Hematopoietic multipotent progenitor cell treated with erythropoietin and hydrocortisone succinate and interleukin-3 and kit ligand, for 6 days (in vitro differentiated cells): Measurements from ENCODE around the gene UQCRC2.
"Not testable (repeated sequence)": the region's sequence is repeated elsewhere in the genome, so short reads cannot be mapped to it uniquely, and the experiment has no call there.

Experiments
- DNase-seq: peaks from one replicate; pipeline ENCODE4 v3.0.0-alpha.2; 2015

UQCRC2 gene

DNA sequence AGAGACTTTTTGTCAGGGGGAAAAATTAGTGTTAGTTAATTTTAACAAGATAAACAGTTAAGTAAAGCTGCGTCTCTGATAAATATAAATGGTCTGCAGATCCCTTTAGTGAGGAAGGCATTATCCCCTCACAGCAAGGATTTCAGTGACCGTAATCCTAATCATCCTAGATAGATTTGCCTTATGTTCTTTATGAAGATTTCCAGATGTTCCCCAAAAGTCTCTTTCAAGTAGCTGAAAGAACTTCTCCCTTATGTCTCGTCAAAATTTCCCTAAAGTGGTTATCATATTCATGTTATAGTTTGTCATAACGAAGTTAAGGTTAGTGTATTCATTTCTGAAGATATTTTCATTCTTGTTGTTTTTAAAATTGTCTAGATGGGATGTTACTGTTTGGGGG, 60.3 kb downstream of the UQCRC2 start:
- DNase-seq, result no peak

DNA sequence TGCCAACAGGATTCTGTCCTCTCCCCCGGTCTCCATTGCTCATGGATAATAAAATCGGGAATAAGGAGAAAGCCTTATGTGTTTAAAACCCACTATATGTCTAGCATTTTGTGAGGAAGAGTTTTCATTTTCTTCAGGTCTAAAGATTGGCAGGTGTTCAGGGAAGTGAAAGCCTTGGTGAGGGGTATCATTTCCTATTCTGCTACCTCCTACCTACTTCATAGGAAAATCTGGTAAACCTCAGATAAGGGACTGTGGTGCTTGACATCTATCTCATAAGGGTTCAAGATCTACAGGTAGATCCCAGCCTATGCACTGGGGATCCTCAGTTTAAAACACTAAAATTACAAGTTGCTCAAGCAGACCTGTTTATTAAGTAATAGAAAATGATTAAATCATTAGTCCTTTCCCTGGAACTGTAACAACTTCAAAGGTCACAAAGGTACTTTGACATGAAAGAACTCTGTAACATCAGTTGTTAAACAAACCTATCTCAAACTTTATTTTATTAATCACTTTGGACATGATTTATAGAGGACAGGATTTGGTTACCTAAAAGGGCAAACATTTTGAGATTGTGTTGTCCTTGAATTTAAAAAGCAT, 61.2 kb downstream of the UQCRC2 start:
- no peak for DNase-seq

DNA sequence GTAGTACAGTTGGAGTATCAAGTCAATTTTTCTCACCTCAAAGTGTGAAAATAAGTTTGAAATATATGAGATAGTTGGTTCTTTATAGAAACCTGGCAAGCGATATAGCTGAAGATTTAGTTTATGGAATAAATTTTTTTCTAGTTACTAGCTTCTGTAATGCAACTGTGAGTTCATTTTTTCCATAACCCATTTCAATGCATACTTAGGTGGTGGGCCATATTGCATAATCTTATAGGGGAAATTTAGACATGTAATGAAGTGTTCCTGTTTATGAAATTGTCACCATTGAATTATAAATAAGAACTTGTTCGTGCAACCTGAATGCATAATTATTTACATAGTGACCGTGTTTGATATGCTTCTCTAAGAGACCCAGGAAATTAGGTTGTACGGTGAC, 63.8 kb downstream of the UQCRC2 start:
- DNase-seq, result no peak

DNA sequence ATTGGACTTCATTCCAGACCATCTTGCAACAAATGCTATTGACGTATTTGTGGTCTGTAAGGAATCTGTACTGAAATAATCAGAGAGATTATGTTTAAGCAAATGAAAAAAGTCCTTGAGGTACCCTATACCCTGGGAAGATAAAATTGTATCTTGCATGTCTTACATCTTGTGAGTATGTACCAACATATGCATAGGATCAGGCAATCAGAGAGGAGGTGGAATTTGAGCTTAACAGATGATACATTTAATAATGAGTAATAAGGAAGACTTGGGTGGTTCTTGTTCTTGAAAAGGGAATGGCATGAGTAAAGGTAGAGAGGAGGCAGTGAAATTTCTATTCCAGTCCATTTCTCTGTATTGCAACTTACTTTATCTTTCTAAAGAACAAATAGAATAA, 65.4 kb downstream of the UQCRC2 start:
- DNase-seq, result no peak

DNA sequence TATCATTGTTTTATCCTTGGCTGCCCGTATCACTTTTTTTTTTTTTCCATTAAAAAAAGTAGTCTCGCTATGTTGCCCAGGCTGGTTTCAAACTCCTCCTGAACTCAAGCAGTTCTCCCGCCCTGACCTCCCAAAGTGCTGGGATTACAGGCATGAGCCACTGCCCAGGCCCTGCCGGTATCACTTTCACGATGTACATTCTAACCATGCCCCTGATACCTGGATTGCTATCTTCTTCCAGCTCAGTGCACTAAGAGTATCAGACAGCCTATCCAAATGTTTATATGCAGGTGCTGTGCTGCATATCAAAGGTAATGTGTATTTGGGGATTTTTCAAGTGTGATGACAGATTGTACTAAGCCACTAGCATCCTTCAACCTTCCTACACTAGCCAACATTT, 69.0 kb downstream of the UQCRC2 start:
- no peak for DNase-seq

DNA sequence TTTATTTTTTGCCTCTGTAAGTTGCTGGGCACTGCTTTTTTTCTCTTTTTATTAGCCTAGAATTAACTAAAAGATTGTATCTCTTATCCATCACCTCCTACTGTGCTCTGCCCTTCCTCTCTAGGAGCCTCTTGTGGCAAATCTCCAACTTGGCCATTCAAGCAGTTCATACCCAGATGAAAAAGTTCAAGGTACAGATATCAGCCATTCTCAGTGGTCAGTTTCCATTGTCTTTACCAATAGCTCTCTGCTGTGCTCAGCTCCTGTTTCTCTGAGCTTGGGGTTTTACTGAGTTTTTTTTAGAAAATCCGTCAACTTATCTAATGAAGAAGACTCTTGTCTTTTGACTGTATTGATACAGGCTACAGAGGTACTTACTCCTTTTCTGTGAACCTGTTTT, 70.3 kb downstream of the UQCRC2 start:
- peak; percentile 47 for DNase-seq

DNA sequence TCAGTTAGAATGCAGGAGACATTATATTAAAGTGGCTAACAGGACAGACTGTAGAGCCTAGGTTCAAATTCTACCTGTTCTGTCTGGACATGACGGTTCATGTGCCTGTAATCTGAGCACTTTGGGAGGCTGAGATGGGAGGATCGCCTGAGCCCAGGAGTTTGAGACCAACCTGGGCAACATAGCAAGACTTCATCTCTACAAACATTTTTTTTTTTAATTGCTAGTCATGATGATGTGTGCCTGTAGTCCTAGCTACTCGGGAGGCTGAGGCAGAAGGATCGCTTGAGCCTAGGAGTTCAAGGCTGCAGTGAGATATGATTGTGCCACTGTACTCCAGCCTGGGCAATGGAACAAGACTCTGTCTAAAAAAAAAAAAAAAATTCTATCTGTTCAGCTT, 71.6 kb downstream of the UQCRC2 start:
- DNase-seq, result not testable (repeated sequence)

DNA sequence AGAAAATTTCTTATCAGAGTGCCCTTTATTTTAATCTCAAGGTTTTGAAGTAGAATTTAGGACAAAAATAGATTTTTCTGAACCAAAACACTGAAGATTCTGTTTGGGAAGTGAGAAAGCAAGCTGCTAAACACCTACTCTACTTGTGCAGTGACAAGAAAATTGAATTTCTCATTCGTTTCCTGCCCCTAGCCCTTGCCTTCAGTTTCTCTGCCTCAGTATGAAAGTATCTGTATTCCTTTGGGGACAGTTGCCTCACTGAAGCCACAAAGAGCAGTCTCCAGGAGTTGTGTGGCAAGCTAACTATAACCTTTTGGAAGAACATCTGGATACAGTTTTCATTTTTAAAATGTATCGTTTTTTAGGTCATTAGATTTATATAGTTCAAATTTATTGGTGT, 74.5 kb downstream of the UQCRC2 start:
- DNase-seq, result no peak

DNA sequence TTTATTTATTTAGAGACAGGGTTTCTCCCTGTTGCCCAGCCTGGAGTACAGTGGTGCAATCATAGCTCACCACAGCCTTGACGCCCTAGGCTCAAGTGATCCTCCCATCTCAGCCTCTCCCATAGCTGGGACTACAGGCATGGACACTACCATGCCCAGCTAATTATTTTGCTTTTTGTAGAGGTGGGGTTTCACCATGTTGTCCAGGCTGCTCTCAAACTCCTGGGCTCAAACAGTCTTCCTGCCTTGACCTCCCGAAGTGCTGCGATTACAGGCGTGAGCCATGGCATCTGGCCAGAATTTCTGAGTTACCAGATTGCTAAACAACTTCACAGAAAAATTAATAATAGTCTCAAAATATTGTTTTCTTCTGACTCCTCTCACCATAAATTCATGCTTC, 76.5 kb downstream of the UQCRC2 start:
- DNase-seq, result no peak

DNA sequence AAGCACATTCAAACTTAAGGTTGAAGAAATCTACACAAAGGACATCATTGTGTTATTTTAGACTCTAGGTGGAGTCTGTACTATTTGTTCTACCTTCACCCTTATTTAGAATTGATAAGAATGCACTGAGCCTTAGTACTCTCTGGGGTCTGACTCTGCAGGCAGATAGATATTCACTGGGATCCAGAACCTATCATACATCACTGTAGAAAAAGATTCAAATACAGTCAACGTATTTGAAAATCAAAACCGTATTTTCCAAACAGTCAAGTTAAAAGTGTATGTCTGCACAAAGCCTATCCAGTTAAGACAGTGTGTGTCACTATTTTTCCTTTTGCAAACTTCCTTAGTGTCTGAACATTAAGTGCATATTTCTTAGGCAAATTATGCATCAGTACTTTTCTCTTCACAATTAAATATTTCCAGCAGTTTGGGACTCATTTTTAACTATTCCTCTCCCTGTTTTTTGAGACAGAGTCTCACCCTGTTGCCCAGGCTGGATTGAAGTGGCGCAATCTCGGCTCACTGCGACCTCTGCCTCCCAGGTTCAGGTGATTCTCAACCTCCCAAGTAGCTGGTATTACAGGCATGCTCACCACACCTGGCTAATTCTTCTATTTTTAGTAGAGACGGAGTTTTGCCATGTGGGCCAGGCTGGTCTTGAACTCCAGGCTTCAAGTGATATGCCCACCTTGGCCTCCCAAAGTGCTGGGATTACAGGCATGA, 77.1 kb downstream of the UQCRC2 start:
- no peak for DNase-seq

DNA sequence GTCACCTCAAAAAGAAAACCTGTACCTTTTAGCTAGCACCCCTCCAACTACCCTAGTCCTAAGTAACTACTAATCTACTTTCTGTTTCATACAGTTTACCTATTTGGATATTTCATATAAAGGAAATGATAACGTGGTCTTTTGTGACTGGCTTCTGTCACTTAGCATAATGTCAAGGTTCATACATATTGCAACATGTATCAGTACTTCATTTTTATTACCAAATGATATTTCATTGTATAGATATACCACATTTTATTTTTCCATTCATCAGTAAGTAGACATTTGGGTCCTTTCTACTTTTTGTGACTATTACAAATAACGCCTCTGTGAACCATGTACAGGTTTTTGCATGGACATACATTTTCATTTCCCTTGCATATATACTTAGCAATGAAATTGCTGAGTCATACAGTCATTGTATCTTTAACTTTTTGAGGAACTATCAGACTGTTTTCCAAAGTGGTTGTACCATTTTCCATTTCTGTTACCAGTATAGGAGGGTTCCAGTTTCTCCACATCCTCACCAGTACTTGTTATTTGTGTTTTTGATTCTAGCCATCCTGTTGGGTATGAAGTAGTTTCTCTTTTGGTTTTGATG, 78.4 kb downstream of the UQCRC2 start:
- DNase-seq, result peak; percentile 32
